GM19372 (cell line): ENCODE data around the gene PARVB.
"Not testable (repeated sequence)": the region's sequence is repeated elsewhere in the genome, so short reads cannot be mapped to it uniquely, and the experiment has no call there.

Experiments used
- ATAC-seq: cut with Tn5 transposase; IDR thresholded peaks from one replicate; pipeline ENCODE4 v1.9.1; 2021; ENCODE audit warnings: mild to moderate bottlenecking, low read depth, moderate library complexity; ENCODE audit not compliant: unreplicated experiment

Gene PARVB

DNA sequence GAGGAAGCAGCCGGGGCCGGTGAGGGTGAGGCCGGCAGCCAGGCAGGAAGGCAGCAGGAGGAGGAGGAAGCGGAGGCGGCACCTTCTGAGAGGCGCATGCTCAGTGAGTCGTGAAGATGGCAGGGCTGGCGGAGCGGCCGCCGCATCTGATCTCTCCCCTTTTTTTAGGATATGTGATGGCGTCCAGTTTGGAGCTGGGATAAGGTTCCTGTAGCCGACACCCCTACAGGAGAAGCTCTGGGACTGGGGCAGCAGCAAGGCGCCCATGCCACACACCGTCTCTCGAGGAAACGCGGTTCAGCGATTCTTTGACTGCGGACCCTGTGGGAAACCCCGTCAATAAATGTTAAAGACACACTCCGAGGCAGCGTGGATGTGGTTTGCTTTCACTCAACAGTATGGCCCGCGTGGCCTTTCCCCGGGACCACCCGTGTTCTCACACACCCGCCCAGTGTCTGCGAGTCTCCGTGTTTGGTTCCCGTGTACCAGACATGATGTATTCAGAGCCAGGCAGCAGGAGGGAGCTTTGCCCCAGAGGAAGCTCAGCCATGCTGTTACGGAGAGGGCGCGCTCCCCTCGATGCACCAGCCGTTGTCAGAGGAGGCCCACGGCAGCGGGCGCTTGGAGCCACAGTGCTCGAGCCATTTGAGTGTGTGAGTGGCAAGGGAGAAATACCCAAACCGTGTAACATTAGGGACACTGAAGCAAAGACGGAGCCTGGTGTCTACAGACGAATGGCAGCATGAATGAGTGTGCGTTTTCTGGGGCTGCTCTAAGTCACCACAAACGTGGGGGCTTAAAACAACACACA lies 27.7 kb upstream of the PARVB start:
- no peak for ATAC-seq

DNA sequence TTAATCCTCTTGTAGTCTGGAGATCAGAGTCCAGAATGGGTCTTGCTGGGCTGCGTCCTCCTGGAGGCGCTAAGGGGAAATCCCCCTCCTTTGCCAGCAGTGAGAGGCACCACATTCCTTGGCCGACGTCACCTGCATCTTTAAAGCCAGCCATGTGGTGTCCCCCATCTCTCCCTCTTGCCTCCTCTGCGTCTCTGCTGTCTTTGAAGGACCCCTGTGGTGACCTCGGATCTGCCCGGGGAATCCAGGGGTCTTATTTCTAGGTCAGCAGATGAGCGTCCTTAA lies 27.2 kb upstream of the PARVB start:
- ATAC-seq = no peak

DNA sequence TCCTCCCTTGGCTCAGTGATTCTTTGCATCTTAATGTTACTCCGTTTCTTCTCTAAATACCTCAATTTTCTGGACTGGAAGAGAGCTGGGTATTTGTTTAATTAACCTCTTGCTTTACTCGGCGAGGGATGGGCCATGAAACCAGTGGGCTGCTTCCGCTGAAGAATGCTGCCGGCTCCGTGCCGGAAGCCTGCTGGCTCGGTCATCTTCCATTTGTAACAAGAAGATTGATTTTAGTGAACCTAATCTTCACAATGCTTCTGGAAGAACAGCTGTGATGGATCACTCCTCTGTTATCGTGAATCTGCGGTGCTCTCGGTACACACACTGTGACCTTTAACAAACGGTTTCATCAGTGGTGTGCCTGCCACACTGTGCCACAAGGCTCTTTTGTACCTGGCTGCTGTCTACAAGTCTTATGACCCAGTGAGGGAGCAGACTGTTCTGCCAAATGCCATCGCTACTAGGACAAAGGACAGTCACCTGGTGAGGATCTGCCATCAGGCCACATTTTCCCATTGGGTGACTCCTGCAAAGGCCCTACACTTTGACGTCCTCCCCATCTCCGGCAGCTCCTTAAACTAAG lies 25.3 kb upstream of the PARVB start:
- no peak for ATAC-seq

DNA sequence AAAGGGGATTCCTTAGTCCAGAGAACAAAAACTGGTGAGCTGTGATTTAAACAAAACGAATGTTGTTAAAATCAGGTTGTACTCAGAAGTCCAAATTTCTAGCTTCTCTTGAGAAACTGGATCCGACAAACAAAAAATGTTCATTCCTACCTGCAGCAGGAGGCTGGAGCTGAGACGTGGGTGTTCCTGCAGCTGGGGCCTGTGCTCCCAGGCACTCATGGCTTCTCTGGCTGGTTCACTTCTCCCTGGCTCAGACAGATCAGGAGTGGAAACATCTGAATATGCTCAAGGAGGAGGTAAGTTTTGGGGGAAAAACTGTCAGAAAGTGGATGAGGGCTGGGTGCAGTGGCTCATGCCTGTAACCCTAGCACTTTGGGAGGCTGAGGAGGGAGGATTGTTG lies 24.7 kb upstream of the PARVB start:
- no peak for ATAC-seq

DNA sequence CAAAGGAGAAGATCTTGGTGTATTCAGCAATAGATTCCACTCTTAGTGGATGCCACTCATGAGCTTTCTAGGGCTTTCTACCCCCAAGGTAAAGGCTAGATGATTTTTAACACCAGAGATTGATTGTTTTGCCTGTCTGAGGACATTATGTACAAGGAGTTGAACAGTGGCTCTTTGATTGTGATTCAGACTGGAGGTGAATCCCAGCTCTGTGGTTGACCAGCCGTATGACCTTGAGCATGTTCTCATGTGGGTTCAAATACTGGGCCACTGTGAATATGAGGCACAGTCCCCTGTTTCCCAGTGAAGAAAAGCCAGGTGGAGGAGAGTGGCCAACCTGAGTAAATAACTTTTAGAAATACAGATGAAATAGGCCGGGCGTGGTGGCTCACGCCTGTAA lies 24.0 kb upstream of the PARVB start:
- no peak for ATAC-seq

DNA sequence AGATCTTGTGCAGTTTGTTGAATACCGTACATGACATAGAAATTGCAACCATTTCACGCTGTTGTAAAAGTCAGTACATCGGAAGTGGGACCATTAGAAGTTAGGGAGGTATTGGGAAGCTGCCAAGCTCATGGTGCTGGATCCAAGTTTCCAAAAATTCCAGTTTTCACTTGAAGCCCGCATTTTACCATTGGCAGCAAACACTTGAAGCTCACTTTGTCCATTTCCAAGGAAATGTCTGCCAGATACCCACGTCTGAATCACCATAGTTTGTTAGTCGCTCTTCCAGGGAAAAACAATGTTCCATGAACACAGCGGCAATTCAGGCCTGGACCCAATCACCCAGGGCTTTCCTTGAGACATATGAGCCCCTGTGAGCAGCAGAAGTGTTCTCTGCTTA lies 22.6 kb upstream of the PARVB start:
- ATAC-seq = no peak

DNA sequence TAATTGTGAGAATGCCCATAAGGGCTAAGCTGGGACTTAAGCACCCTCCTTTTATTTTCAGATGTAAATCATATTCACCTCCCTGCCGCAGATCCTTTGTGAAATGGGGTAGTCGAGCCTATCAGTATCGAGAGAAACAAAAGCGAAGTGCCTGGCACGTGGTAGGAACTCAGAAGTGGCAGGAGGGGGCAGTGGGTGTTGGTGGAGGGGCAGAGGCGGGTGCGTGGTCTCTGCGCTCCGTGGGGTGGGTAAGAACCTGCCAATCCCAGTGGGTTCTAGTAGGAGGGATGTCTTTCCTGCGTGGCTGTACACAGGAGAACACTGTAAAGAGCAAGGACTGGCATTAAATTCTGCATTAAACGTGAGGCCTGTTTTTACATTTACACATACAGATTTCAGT lies 21.8 kb upstream of the PARVB start:
- no peak for ATAC-seq

DNA sequence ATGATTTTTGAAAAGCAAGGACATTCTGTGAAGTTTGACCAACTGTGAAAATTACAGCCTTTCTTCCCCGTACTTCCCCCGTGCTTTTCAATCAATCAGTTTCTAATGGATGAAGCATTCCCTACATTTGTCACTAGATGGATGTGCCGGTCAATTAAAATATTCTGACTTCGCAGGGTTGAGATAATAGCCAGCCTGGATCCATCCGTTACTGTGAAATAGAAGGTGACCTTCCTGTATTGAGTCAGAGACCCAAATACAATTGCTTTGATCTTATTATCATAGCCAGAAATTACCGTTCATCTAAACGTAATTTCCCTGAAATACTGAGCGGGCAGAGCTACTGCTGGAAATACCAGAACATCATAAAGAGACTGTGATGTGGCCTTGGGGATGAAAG lies 21.1 kb upstream of the PARVB start:
- ATAC-seq = no peak

DNA sequence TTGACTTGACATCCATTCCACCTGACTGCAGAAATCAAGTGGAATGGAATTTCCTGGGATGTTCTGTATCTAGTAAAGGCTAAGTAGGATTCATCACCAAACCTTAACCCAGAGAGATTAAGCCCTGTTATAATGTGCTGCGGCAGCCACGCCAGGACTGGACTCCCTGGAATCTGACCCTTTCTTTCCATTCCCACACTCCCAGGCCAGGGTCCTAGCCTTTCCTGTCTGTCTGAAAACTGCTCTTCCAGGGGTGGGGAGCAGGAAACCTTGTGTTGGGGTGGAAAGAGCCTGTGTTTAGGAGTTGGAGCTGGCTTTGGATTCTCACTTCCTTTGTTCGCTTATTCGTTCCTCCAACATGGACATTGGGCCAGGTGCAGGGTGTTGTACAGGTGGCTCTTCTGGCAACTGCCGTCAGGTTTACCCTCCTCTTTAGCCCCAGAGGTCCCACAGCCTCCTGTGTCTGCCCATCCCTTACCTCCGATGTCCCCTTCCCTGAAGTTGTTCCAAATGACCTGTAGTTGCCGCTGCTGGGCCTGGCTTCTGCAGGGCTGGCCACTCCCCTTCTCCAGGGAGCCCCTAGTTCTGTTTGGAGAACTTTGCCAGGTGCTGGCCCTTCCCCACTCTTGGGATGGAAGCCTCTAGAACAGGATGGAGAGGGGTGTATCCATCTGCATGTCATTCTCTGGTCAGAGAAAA lies 20.5 kb upstream of the PARVB start:
- ATAC-seq = no peak

DNA sequence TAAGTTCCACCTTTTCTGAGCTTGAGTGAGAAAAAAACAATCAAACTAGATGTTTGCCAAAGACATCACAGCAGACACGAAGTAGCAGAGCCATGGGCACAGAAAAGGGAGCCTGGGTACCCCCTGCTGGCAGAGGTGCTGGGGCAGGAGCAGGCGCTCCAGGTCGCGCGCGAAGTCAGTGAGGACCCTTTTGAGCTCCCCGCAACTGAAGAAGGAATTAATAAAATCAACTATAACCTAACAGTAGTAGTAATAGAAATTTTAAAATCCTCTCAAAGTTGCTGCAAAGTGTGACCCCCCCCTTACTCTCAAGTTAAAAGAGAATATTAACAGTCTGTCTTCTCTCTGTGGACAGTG lies 20.0 kb upstream of the PARVB start:
- ATAC-seq = no peak

DNA sequence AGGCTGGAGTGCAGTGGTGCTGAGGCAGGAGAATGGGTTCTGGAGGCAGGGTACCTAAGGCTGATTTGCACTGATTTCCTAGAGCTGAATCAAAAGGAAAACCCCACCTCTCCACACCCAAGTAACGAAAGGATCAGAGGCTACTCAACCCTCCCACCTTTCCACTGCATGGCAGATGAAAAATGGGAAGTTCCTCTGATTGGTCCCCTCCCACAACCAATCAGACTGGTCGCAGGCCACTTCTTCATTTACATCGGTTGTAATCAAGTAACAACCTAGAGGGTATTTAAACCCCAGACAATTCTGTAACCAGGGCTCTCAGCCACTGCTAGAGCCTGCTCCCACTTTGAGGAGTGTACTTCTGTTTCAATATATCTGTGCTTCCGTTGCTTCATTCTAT lies 18.6 kb upstream of the PARVB start:
- no peak for ATAC-seq

DNA sequence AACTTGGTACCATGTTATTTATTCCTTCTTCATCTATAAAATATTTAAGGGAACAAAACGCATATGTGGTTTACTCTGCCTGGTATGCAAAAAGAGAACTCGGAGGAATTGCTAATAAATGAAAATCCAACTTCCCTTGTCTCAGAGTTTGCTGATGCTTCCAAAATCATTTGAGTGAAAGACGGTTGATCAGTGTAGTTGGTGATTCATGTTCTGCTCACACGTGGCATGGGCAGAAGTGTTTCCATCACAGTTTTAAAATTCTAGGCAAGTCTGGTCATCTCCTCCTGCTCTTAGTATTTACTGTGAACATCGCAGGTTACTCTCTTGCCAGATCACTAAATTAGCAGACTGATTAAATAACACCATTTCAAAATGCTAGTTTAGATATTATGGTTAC lies 11.9 kb upstream of the PARVB start:
- no peak for ATAC-seq

DNA sequence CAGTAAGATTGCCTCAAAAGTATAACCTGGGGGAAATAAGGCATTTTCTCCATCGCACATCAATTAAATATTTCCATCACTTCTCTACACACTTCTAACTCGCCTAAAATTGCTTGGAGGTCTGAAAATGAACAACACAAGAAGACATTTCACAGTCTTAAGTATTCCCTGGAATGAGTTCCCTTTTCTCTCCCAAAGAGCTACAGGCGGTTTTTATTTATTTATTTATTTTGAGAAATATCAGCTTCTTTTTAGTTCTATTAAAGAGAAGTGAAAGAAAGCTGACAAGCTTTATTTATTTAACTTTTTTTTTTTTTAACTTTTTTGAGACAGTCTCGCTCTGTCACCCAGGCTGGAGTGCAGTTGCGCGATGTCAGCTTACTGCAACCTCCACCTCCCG lies 11.5 kb upstream of the PARVB start:
- no peak for ATAC-seq

DNA sequence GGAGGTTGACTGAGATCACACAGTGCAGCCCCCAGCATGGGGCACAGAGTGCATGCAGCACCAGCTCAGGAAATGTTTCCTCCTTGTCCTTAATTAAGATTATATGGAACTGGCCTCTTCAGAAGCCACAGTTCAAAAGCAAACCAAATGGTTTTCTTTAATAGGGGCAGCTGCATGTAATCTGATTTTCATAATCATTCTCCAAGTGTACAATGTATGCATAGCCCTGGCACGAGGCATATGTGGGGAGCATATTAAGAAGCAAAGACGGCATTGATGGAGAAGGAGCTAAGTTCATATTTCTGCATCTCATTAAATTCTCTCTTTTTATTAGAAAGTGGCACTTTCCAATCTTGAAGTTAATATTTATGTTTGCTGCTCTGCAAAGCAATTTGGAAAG lies 9.9 kb upstream of the PARVB start:
- ATAC-seq = no peak

DNA sequence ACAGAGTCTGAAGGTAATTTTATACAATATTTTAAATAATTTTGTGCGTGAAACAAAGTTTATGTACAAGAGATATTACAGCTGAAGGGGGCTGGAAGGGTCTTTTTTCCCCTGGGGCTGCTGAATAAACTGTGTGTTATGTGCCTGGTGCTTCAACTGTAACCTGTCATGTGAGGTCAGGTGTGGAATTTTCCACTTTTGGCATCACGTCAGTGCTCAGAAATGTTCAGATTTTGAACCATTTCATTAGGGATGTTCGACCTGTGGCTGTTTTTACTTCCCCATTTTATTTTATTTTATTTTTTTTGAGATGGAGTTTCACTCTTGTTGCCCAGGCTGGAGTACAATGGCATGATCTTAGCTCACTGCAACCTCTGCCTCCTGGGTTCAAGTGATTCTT lies 7.5 kb upstream of the PARVB start:
- ATAC-seq = not testable (repeated sequence)

DNA sequence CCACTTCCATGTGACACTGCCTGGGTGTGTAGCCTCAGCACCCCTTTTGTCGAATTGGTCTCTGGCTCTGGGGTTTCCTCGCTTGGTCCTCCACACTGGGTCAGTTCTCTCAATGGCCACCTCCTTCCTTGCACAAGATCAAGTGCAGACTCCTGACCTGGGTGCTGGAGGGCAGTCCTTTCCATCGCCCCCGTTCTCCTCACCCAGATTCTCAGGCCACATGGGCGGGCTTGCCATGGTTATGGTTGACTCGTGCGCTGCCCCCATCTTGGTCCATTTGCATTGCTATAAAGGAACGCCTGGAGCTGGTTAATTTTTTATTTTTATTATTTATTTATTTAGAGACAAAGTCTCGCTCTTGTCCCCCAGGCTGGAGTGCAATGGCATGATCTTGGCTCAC lies 5.5 kb upstream of the PARVB start:
- ATAC-seq = no peak

DNA sequence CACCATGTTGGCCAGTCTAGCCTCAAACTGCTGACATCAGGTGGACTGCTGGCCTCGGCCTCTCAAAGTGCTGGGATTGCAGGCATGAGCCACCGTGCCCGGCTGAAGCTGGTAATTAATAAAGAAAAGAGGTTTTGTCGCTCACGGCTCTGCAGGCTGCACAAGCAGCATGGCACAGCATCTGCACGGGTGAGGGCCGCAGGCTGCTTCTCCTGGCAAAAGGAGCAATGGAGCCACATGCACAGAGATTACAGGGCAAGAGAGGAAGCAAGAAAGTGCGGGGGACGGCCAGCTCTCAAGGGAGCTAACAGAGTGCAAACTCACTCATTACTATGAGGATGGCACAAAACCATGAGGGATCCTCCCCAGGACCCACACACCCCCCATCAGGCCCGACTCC lies 4.7 kb upstream of the PARVB start:
- no peak for ATAC-seq

DNA sequence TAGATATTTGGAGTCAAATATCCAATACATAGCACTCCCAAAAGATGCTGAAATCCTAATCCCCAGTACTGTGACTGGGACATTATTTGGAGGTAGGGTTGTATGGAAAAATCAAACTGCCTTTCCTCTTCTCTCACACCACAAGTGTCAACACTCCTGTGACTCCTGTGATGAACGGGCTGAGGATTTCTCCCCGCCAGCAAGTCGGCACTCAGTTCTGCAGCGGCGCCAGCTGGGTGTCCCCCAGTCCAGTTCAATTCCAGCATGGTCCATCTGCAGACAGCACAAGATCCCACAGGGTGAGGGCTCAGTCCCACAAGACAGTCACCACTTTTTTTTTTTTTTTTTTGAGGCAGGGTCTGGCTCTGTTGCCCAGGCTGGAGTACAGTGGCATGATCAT lies 4.3 kb upstream of the PARVB start:
- ATAC-seq = no peak

DNA sequence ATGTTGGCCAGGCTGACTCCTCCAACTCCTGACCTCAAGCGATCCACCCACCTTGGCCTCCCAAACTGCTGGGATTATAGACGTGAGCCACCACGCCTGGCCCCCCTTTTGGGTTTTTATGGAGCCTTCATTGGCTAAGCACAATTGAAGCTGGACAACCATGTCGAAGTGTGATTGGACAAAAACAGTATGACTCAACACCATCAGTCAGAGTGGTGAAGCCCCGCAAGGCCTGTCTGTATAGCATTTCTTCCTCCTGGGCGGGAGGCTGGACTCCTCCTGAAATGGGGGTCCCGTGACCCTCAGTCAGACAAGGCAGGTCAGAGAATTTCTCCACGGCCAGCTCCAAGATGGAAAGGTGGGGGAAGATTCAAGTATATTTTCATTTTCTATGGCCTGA lies 3.1 kb upstream of the PARVB start:
- ATAC-seq = no peak

DNA sequence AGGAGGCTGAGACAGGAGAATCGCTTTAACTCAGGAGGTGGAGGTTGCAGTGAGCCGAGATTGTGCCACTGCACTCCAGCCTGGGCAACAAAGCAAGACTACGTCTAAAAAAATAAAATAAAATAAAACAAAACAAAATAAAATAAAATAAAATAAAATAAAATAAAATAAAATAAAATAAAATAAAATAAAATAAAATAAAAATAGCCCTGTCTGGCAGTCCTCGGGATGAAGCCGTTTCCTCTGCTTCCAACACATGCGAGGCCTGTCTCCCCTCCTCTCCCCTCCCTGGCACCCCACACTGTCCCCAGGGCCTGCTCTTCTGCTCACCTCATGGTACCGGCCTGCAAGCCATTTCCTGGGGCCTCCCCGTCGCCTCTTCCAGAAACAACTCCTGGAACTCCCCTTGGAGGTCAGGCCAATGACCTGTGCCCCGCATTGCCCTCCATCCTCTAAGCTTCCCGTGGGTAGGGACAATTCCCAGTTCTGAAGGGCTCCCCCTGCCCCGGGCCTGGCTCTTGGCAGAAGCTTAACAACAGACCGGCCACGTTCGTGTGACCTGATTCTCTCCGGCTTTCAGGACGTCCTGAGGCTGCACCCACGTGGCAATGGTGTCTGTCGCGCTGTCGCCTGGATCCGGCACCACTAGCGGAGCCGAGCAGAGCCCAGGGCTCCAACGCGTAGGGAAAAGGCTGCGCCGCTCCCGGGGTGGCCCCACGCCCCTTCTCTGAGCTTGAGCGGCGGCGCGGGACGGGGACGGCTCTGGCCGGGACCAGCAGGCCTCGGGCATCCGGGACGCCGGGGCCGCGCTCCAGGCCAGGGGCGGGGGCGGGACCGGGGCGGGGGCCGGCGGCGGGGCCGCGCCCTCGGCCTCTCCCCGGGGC lies 456 bp upstream of the PARVB start:
- ATAC-seq = no peak
